Mucosa of stomach (tissue), 1 donor: ENCODE measurements around the gene PROM2.

Experiments
- H3K27me3 ChIP-seq: one replicate; pipeline ENCODE4 v1.7.0; 2013; ENCODE audit warnings: mild to moderate bottlenecking, low read length; ENCODE audit not compliant: control insufficient read depth, insufficient read depth
- H3K36me3 ChIP-seq: one replicate; pipeline ENCODE4 v1.7.0; 2013; ENCODE audit warnings: low read length; ENCODE audit not compliant: control insufficient read depth, insufficient read depth
- H3K4me1 ChIP-seq: one replicate; pipeline ENCODE4 v1.7.0; 2013; ENCODE audit warnings: mild to moderate bottlenecking, low read length; ENCODE audit not compliant: control insufficient read depth, insufficient read depth
- H3K4me3 ChIP-seq: one replicate; pipeline ENCODE4 v1.7.0; 2013; ENCODE audit warnings: low read length
- H3K9ac ChIP-seq: one replicate; pipeline ENCODE4 v1.7.0; 2013; ENCODE audit warnings: mild to moderate bottlenecking, low read length, moderate library complexity
- H3K9me3 ChIP-seq: one replicate; pipeline ENCODE4 v1.7.0; 2013; ENCODE audit warnings: mild to moderate bottlenecking, low read length, moderate library complexity; ENCODE audit not compliant: control insufficient read depth
- donor health status: Pancreatic carcinoma.

PROM2 gene

DNA sequence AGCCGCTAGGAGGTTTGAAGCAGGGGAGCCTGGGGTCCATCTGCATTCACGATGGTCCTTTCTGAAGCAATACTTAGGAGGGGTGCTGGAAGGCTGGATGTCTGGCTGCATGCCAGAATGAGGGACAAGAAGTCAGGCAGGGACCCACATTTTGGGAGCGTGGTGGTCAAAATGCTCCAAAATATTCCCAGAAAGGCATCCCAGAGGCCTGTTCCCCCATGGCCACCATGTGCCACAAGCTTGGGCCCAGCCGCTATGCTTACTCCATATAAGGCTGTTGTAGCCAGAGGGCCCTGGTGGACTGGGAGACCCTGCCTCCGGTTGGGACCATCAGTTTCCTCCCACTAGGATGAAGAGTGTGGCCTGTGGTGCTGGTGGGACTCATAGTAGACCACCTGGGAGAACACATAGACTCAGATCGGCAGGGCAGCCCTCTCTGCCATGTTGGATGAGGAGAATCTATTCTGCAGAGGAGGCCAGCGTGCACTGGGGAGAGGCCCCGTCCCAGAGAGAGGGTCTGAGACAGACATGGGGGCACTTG lies 3.6 kb upstream of the PROM2 start:
- Histone ChIP-seq H3K36me3 (no peaks in the 10 kb centered on the region), H3K27me3 (no peaks in the 10 kb centered on the region), H3K9me3 (no peaks in the 10 kb centered on the region), H3K9ac (no peak overlapping the region), H3K4me1 (peaks cover 13% of the 10 kb centered on the region), H3K4me3 (no peak overlapping the region)

DNA sequence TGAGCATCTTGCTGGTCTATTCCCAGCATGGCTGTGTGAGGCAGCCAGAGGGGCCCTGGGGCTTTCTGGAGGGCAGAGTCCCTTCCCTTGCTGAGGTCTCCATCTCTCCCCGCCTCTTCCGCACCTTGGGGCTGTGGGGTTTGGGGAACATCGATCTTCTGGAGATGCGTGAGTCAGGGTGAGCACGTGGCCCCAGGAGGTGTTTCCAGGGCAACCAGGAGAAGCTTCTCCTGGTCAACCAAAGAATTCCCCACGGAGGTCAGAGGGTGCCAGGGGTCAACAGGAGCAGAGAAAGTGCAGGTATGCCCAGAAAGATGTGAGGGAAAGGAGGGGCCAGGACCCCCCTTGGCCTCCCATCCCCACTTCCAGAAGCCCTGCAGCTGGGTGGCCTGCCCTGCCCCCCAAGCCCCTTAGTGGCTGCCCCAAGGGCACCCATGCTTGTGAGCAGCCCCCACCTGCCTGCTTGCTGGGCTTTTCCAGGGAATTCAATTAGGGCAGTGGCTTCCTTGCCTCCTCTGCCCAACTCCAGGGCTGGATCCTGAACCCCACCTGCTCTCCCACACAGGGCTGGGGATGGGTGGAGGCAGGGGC lies 2.8 kb upstream of the PROM2 start:
- Histone ChIP-seq H3K9ac (no peak overlapping the region), H3K9me3 (no peaks in the 10 kb centered on the region), H3K36me3 (no peaks in the 10 kb centered on the region), H3K4me3 (no peak overlapping the region), H3K27me3 (no peaks in the 10 kb centered on the region), H3K4me1 (peaks cover 22% of the 10 kb centered on the region)

DNA sequence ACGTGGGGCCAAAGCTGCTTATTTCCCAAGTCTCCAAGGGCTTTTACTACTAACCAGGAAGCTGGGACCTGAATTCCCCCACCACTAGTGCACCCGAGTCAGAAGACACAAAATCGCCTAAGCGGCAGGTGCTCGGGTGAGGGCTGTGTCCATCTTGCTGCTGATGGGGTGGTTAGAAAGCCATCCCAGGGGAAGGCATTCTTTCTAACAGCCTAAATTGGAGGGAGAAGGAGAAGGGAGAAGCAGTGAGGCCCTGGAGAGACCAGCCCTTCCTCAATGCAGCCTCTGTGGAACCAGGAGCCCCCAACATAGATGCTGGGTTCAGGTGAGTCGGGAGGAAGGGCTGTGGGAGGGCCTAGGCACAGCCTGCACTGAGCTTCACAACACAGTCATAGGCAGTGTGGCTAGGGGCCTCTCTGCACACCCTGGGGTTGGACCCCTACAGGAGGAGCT lies 1.9 kb upstream of the PROM2 start:
- Histone ChIP-seq H3K9ac (no peak overlapping the region), H3K4me1 (peaks cover 30% of the 10 kb centered on the region), H3K4me3 (no peak overlapping the region), H3K27me3 (no peaks in the 10 kb centered on the region), H3K36me3 (no peaks in the 10 kb centered on the region), H3K9me3 (no peaks in the 10 kb centered on the region)

DNA sequence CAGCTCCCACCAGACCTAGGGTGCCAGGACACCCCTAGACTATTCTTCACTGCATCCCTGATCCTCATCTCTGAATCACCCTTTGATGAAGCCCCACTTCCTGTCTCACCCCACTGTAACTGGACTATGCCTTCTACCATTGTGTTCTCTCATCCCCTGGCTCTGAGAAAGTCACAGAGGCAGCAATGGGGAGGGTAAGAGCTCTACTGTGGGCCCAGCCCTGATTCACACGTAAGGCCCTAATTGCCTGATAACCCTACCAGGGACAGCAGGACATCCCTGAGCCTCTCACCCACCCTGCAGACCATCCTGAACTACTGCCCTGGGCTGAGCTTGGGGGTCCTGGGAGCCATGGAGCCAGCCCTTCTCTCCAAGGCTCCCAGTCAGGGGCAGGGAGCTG lies 1.5 kb upstream of the PROM2 start:
- Histone ChIP-seq H3K36me3 (no peaks in the 10 kb centered on the region), H3K27me3 (no peaks in the 10 kb centered on the region), H3K4me1 (peaks cover 35% of the 10 kb centered on the region), H3K9me3 (no peaks in the 10 kb centered on the region), H3K9ac (no peak overlapping the region), H3K4me3 (no peak overlapping the region)

DNA sequence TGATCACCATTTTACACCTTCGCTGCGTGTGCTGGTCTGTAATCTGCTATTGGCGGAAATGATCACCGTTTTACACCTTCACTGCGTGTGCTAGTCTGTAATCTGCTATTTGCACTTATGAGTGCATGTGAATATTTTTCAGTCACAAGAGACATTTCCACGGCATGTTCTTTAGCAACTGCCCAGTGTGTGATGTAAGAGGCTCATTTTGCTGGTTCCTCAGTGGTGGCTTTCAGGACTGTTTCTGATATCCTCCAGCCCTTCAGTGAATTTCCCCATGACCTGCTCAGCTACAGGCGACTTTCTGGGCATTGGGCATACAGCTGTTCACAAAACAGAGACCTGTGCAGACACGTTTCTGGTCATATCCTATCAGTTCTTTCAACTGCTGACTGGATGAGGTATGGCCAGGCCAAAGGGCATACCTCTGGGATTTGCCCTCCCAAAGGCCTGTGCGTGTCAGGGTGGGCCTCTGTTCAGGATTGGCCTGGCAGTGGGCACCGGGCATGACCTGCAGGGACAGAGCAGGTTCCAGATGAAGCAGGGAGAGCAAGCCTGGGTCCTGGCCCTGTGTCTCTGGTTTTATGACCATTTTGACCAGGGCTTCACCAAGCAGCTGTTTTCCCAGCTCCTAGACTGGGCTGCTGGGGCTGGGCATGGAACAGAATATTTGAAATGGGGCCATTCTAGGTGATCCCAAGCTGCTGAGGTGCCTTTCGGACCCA lies 521 bp upstream of the PROM2 start:
- H3K9ac ChIP-seq = no peak overlapping the region
- no peaks in the 10 kb centered on the region for H3K36me3 ChIP-seq
- peaks cover 42% of the 10 kb centered on the region for H3K4me1 ChIP-seq
- no peaks in the 10 kb centered on the region for H3K27me3 ChIP-seq
- H3K4me3 ChIP-seq = no peak overlapping the region
- no peaks in the 10 kb centered on the region for H3K9me3 ChIP-seq

DNA sequence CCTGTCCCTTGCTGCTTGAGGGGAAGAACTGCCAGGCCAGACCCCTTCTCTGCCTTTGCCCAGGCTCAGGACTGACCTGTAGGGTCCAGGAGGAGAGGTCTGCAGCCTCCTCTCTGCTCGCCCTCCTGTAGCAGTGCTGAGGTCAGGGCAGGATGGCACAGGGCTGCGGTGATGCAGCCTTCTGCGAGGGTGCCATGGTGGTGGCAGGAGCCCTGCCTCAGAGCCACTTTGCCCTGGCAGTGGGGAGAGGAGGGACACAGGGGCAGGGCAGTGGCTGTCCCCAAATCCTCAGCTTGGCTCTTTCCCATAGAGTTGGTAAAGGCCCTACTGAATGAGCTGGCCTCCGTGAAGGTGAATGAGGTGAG lies 884 bp downstream of the PROM2 start:
- Histone ChIP-seq H3K4me3 (peak overlapping the region; percentile 23), H3K4me1 (peaks cover 42% of the 10 kb centered on the region), H3K9ac (peak overlapping the region; percentile 67), H3K36me3 (peaks cover 1% of the 10 kb centered on the region), H3K9me3 (no peaks in the 10 kb centered on the region), H3K27me3 (no peaks in the 10 kb centered on the region)

DNA sequence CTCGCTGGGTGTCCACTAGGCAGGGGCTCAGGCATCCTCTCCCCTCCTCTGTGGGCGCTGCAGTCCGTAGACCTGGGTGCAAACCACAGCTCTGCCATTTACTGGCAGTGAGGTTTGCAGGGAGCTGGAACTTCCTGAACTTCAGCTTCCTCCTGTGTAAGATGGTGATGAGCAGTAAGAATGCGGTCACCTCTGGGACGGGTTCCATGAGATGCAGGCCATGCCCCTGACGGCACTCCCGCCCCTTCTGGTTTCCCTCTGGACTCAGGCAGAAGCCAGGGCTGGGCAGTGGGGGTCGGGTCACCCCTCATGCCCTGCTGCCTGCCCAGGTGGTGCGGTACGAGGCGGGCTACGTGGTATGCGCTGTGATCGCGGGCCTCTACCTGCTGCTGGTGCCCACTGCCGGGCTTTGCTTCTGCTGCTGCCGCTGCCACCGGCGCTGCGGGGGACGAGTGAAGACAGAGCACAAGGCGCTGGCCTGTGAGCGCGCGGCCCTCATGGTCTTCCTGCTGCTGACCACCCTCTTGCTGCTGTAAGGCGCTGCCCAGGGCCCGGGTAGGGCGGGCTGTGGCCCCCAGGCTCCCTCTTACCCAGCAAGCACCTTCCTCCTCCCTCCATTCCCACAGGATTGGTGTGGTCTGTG lies 1.5 kb downstream of the PROM2 start:
- H3K27me3 ChIP-seq = no peaks in the 10 kb centered on the region
- H3K9me3 ChIP-seq = no peaks in the 10 kb centered on the region
- H3K4me3 ChIP-seq = peak overlapping the region; percentile 23
- H3K4me1 ChIP-seq = peaks cover 42% of the 10 kb centered on the region
- H3K9ac ChIP-seq = peak overlapping the region; percentile 67
- peaks cover 7% of the 10 kb centered on the region for H3K36me3 ChIP-seq

DNA sequence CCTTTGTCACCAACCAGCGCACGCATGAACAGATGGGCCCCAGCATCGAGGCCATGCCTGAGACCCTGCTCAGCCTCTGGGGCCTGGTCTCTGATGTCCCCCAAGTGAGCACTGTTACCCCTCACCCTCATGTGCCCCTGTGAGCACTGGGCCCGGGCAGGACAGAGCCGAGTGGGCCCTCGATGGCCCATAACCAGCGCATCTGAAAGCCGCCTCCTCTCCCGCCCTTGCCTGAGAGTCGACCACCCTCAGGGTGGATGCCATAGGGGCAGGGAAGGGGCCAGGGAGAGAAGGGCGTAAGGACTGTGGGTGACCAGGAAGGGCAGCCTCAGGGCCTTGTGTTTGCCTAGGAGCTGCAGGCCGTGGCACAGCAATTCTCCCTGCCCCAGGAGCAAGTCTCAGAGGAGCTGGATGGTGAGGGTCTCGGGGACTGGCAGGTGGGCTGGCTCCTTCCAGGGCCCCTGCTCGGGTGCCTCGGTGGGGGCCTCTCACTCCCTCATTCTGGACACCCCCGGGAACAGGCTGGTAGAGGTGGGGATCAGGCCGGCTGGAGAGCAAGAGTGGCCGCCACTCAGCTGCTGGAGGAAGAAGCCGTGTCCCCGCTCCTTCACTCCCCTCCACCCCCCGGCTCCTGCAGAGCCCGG lies 2.1 kb downstream of the PROM2 start:
- H3K27me3 ChIP-seq = no peaks in the 10 kb centered on the region
- H3K9ac ChIP-seq = peak overlapping the region; percentile 13
- peak overlapping the region; percentile 23 for H3K4me3 ChIP-seq
- H3K9me3 ChIP-seq = no peaks in the 10 kb centered on the region
- peaks cover 9% of the 10 kb centered on the region for H3K36me3 ChIP-seq
- H3K4me1 ChIP-seq = peaks cover 42% of the 10 kb centered on the region

DNA sequence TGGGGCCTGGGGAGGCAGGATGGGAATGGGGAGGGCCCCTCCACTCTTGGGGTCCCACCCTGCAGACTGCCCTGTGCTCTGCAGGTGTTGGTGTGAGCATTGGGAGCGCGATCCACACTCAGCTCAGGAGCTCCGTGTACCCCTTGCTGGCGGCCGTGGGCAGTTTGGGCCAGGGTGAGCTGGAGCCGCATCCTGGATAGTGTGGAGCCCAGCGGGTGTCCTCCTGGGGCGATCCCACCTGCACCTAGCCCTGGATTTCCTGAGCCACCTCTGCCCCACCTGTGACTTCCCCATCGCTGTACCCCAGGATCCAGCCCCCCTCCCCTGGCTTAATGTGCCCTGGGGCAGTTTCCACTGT lies 2.6 kb downstream of the PROM2 start:
- H3K9ac ChIP-seq = peak overlapping the region; percentile 13

DNA sequence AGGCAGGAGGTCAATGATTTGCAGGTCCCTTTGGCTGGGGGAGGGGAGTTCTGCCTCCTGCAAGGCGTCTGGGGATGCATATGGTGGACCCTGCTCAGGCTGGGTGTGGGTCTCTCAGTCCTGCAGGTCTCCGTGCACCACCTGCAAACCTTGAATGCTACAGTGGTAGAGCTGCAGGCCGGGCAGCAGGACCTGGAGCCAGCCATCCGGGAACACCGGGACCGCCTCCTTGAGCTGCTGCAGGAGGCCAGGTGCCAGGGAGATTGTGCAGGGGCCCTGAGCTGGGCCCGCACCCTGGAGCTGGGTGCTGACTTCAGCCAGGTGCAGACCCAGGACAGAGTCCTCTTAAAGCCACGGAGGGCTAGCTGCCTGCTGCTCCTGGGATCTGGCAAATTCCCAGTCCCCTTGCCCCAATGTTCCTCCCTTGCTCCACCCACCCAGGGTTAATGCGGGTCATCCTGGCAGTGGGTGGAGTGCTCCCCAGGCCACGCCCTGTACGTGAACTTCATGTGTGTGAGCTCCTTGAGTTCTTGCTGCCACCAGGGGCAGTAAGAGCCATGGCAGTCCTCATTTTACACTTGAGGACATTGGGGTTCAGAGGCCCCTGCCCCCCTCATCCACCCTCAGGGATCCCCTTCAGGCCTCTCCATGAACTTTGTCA lies 3.1 kb downstream of the PROM2 start:
- no peaks in the 10 kb centered on the region for H3K9me3 ChIP-seq
- H3K27me3 ChIP-seq = no peaks in the 10 kb centered on the region
- H3K9ac ChIP-seq = peak overlapping the region; percentile 13
- peaks cover 9% of the 10 kb centered on the region for H3K36me3 ChIP-seq
- H3K4me1 ChIP-seq = peaks cover 42% of the 10 kb centered on the region
- no peak overlapping the region for H3K4me3 ChIP-seq

More for the DNA sequence above, 2.6 kb downstream of the PROM2 start:
- Histone ChIP-seq H3K36me3 (peaks cover 9% of the 10 kb centered on the region), H3K4me1 (peaks cover 42% of the 10 kb centered on the region), H3K4me3 (no peak overlapping the region), H3K9me3 (no peaks in the 10 kb centered on the region), H3K27me3 (no peaks in the 10 kb centered on the region)

DNA sequence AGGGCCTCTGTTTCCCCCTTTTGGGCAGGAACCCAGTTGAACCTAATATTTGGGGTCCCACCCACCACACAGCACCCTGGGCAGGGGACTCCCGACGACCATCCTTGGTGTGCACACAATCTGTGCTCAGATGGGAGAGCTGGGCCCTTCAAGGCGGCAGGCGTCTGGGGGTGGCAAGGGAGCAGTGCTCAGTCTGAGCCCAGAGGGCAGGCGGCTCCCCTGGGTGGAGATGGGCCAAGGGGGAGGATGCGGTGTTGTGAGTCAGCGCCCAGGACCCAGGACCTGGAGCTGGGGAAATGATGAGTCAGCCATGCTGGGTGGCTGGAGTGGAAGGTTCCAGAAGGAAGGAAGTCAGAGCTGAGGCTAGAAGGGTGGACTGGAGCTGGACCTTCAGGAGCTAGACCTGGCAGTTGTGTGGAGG lies 3.8 kb downstream of the PROM2 start:
- Histone ChIP-seq H3K27me3 (no peaks in the 10 kb centered on the region), H3K4me1 (peaks cover 42% of the 10 kb centered on the region), H3K36me3 (peaks cover 9% of the 10 kb centered on the region), H3K9ac (no peak overlapping the region), H3K9me3 (no peaks in the 10 kb centered on the region), H3K4me3 (no peak overlapping the region)
